Stimulated activated CD8-positive, alpha-beta memory T cell treated with anti-CD3 and anti-CD28 coated beads, Interleukin-2, amount 100 ng/mL, for 1 hour (primary cell): ENCODE measurements around the gene CYP20A1.
"Not testable (repeated sequence)": the region's sequence is repeated elsewhere in the genome, so short reads cannot be mapped to it uniquely, and the experiment has no call there.

Source experiments
- DNase-seq, 2 donors: peaks; one replicate each; pipeline ENCODE4 v3.0.0-alpha.2; 2020; ENCODE audit warnings: low read depth in 2 of 2

The CYP20A1 gene, protein sequence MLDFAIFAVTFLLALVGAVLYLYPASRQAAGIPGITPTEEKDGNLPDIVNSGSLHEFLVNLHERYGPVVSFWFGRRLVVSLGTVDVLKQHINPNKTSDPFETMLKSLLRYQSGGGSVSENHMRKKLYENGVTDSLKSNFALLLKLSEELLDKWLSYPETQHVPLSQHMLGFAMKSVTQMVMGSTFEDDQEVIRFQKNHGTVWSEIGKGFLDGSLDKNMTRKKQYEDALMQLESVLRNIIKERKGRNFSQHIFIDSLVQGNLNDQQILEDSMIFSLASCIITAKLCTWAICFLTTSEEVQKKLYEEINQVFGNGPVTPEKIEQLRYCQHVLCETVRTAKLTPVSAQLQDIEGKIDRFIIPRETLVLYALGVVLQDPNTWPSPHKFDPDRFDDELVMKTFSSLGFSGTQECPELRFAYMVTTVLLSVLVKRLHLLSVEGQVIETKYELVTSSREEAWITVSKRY

DNA sequence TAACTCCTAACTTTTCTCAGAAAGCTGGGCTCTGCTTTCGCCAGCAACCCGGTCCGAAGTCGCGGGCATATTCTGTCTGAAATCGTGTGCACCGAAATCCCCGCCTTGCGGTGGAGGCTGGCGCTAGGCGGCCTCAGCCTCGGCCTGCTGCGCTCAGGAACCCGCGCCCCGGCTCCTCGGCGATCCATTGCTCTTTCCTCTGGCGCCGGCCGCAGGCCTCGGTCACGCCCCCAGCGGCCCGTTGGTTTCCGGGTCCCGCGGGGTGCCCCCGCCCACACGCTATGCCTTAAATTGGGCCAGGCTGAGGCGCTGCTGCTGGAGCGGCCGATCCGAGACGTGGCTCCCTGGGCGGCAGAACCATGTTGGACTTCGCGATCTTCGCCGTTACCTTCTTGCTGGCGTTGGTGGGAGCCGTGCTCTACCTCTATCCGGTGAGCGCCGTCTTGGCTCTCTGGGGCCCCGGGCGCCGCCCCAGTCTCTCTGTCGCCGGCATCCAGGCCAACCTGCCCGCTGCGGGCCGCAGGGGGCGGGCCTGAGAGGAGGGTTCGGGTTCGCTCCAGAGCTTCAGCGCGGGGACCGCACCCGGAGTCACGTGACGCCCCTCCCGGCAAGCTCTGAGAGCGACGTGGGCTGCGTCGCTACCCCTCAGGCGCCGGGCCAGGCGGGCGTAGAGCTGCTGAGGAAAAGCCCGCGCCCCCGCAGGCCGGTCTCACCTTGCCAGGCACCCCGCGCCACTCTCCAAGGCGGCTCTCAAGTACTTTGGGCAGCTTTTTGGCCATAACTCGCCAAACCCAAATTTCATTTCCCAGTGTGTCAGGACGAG is at the start of gene CYP20A1:
CYP20A1 (plus strand) TSS at position 315 of the 823 bp plus-strand sequence; CDS start at position 360, 45 bp downstream.
- peak; percentile 94 to 96 for DNase-seq

DNA sequence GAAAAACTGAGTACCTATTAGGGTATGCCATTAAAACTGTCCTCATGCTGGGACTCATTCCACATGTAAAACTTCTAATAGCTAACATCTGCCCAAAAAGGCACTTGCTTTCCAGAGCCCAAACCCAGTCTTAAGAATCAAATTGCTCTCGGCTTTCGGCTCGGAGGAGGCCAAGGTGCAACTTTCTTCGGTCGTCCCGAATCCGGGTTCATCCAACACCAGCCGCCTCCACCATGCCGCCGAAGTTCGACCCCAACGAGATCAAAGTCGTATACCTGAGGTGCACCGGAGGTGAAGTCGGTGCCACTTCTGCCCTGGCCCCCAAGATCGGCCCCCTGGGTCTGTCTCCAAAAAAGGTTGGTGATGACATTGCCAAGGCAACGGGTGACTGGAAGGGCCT is 48.3 kb upstream of the CYP20A1 start:
- DNase-seq, result not testable (repeated sequence)

DNA sequence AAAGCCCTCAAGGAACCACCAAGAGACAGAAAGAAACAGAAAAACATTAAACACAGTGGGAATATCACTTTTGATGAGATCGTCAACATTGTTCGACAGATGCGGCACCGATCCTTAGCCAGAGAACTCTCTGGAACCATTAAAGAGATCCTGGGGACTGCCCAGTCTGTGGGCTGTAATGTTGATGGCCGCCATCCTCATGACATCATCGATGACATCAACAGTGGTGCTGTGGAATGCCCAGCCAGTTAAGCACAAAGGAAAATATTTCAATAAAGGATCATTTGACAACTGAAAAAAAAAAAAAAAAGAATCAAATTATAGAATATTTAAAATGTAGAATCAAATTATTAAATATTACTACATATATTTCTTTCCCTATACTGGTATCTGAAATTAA is 47.8 kb upstream of the CYP20A1 start:
- not testable (repeated sequence) for DNase-seq

DNA sequence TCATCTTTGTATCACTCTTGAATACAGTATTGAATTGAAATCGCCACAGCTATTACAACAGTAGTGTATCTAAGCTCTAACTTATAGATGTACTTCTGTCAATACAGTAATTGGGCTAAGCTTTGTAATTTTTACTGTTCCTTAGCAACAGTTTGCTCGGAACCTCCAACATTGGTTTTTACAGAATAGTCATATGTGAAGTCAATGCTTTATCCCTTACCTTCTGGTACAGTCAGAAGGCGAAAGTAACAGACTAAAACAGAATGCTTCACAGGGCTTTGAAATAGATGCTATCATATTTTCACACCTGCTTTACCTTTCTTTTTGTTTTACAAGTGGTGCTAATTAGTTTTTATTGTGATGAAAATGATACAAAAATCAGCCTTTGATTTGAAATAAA is 46.9 kb upstream of the CYP20A1 start:
- DNase-seq, result no peak

DNA sequence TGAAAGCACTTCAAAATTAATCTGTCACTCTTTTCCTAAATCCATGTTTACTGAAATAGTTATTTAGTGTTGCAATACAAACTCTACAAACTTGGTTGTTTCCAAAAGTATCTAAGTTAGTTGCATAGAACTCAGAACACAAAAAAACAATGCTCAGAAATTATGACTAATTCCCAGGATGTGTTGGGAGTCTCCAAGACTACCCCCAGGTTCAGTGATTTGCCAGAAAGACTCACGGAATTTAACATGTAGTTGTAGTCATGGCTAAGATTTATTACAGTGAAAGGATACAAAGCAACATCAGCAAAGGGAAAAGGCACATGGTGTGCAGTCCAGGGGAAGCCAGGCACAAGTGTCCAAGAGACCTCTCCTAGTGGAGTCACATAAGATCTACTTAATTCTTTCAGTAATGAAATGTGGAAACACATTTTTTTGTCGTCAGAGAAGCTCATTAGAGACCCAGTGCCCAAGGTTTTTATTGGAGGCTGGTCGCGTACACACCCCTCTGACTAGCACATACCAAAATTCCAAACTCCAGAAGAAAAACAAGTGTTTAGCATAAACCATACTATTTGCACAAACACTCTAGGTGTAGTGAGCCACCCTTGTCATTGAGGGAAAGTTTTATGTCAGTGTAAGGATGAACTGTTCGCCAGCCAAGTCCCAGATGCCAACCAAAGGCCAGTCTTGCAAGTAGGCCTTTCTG is 43.3 kb upstream of the CYP20A1 start:
- no peak for DNase-seq

DNA sequence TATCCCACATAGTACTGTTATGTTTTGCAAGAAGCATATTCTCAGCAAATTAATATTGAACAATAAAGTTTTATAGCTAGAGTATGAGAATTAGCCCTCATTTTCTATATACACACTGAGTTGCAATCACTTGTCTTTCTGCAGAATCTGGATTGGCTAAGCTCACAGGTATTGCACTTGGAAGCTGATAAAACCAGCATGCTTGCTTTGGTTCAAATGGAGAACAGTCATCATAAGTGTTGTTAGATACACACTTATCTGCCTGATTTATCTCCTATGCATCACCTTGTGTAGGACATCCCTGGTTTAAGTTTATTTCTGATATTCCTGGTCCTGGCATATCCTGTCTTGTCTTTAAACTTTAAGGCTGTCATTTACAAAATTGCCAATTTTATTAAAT is 38.0 kb upstream of the CYP20A1 start:
- no peak for DNase-seq

DNA sequence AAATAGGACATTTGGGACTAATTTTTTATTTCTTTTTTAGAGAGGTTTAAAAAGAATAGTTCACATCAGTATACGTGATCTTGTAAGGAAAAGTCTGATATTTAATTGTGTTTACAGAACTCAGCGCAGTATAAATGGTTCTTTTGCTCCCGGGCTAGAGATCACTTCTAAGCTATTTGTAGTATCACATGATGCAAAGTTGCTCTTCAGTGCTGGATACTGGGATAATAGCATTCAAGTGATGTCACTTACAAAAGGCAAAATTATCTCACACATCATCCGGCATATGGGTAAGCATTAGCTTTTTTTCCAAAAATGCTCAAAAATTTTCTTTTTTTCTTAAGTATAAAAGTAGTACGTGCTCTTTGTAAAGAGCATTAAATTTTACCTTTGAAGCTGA is 37.4 kb upstream of the CYP20A1 start:
- DNase-seq, result no peak

DNA sequence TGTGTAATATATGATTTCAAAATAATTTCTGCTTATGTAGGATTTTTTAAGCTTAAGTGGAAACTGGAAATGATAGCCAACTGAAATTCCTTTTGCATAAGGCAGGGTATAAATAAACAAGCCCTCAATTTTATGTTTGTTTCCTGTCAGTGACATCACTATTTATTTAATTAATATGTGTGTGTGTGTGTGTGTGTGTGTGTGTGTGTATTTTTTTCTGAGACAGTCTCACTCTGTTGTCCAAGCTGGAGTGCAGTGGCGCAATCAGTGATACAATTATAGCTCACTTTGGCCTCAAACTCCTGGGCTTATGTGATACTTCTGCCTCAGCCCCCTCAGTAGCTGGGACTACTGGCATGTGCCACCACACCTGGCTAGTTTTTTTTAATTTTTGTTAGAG is 29.3 kb upstream of the CYP20A1 start:
- no peak for DNase-seq

DNA sequence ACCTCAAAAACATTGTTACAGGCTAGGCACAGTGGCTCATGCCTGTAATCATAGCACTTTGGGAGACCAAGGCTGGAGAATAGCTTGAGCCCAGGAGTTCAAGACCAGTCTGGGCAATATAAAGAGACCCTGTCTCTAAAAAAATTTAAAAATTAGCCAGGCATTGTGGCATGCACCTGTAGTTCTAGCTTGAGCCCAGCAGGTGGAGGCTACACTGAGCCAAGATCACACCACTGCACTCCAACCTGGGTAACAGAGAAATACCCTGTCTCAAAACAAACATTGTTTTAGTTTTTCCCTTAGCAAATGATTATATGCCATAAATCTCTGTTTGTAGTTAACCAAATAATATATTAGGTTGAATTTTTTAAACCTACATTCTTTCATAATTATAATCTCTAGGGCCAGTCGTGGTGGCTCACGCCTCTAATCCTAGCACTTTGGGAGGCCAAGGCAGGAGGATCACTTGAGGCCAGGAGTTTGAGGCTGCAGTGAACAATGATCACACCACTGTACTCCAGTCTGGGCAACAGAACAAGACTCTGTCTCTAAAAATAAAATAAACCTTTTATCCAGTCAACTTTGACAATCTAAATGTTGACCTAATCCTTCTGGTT is 13.3 kb upstream of the CYP20A1 start:
- no peak for DNase-seq

DNA sequence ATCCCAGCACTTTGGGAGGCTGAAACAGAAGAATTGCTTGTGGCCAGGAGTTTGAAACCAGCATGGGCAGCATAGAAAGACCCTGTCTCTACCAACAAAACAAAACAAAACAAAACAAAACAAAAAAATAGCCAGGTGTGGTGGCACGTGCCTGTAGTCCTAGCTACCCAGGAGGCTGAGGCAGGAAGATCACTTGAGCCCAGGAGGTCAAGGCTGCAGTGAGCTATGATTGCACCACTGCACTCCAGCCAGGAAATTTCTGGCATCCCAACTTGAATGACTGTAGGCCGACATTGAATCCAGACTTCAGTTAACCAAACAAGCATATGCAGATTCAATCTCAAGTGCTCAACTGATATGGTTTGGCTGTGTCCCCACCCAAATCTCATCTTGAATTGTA is 9.1 kb upstream of the CYP20A1 start:
- DNase-seq, result not testable (repeated sequence)

DNA sequence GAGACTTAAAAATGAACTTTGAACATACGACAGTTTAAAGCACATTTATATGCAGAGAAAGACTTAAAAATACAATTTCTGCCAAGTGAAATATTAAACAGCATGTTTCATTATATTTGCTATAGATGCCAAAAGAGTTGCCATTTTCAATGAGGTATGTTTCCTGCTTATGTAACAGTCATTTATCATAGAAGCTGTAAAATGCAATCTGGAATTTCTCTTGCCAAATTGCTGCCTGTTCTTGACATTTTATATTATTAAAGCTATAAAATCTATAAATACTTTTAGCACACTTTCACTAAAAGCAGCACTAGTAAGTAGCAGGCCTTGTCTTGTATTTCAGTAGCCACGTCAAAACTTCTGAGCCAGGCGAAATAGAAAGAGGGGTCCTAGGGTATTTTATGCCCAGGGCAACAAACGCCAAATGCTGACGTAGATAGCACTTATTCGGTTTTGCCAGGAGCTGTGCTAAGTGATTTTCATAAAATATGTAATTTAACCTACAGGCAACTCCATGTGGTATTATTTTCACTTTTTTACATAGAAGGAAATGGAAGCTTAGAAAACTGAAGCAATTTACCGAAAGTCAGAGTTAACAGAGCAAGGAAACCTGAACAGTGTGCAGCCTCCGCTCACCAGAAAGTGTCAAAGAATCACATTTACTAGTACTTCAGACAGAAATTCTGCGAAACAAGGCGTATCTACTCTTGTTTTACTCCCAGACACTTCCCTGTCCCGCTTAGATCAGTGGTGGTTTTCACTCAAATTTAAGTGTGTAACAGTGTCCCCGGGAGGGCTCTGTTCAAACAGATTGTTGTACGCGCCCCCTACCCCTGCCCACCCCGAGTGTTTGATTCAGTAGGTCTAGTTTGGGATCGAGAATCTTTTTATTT is 1.2 kb upstream of the CYP20A1 start:
- no peak for DNase-seq

DNA sequence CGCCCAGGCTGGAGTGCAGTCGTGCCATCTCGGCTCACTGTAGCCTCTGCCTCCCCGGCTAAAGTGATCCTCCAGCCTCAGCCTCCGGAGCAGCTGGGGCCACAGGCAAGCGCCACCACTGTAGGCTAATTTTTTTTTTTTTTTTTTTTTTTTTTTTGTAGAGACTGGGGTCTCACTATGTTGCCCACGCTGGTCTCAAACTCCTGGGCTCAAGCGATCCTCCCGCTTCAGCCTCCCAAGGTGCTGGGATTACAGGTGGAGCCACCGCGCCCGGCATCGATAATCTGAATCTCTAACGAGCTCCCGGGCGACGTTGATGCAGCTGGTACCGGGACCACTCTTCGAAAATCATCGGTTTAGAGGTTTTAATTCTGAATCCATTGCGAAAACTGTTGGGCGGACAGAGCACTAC is 520 bp upstream of the CYP20A1 start:
- DNase-seq, result no peak

DNA sequence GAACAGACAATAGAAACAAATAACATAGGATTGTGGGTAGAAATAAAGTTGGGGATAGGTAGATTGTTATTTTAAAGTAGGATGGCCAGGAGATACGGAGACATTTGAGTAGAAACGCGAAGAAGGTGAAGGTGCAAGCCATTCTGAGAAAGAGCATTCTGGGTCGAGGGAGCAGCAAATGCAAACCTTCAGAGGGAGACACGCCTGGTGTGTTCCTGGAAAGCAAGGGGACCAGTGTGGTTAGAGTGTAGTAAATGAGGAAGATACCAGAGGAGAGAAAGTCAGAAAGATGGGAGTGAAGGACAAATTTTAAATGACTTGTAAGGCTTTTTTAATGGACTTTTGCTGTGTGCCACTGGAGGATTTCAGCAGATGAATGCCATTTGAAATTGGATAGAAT is 1.7 kb downstream of the CYP20A1 start:
- DNase-seq, result no peak

DNA sequence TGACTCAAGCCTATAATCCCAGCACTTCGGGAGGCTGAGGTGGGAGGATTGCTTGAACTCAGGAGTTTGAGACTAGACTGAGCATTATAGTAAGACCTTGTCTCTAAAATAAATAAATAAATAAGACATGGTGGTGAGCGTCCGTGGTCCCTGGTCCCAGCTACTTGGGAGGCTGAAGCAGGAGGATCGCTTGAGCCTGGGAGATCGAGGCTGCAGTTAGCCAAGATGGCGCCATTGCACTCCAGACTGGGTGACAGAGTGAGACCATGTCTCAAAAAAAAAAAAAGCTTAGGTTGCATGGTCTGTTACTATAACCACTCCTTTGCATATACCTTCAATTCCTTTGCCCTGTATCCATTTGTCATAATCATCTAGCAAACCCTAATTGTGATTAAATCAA is 3.7 kb downstream of the CYP20A1 start:
- no peak for DNase-seq

DNA sequence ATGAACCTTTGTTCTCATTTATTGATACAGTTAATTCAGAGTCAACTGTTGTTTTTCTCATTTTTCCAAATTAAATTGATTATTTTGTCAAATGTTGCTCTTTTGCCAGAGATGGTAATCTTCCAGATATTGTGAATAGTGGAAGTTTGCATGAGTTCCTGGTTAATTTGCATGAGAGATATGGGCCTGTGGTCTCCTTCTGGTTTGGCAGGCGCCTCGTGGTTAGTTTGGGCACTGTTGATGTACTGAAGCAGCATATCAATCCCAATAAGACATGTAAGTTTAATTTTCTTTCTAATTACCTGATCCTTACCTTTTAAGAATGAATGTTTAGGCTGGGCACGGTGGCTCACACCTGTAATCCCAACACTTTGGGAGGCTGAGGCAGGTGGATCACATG is 7.8 kb downstream of the CYP20A1 start:
- no peak for DNase-seq

DNA sequence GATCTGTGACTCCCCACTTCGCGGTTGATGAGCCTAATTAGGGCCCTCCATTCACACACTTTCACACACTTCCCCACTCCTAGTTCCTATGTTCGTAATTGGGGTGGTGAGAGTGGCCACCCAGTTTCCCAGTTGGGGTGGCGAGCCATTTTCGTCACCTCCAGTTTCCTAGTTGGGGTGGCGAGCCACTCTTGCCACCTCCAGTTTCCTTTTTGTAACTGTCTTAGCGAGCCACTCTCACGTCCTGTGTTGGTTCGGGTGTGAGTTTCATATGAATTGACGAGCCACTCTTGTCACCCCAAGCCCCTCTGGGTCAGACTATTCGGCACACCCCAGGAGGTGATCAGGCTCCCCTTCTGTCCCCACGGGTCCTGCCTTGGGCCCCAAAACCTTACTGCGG is 14.0 kb downstream of the CYP20A1 start:
- DNase-seq, result no peak

DNA sequence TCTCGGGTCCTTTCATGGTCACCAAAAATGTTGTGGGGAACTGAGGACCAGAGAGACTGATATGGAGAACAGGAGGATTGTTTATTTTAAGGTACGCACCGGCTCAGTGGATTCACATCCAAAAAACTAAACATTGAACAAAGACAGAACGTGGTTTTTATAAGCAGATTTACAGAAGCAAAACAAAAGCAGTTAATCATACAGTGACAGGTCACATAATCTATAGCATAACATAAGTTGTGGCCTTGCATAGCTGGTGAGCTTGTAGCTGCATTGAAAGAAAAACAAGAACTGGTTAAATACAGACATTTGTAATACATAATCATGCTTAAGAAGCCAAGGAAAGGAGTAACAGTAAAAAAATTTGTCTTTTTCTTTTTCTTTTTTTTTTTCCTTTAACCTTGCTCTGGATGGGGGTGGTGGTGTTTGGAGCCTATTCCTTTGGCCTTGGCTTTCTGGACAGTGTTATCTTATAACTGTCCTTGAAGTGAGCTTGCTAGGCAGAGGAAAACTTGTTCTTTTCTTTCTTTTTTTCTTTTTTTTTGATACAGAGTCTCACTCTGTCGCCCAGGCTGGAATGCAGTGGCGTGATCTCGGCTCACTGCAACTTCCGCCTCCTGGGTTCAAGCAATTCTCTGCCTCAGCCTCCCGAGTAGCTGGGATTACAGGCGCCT is 14.7 kb downstream of the CYP20A1 start:
- DNase-seq, result not testable (repeated sequence)

DNA sequence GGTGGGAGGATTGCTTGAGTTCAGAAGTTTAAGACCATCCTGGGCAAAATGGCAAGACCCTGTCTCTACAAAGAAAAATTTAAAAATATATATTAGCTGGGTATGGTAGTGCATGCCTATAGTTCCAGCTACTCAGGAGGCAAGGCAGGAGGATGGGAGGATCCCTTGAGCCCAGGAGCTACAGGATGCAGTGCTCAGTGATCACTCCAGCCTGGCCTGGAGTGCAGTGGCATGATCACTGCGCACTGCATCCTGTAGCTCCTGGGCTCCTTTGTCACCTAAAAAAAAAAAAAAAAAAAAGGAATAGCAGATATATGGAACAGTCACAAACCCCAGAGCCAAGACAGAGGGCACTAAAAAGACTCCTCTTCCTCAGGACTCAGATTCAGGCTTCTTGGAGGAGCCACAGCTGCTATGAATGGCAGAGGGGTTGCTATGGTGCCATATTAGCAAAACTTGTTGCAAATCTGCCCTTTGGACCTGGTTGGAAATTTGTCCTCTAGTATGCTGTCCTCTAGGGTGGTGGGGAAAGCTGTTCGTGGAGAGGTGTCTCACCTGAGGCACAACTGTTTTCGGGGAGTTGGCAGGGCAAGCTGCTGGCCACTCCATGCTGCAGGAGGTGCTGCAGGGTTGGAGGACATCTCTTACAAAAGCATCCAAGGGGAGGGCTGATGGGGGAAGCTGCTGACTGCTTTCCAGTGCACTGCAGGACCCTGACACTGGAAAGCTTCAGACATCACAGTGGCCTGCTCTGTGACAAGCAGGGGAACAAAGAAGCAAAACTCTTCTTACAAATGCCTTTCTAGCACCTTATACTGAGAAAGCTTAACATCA is 22.7 kb downstream of the CYP20A1 start:
- DNase-seq, result no peak

DNA sequence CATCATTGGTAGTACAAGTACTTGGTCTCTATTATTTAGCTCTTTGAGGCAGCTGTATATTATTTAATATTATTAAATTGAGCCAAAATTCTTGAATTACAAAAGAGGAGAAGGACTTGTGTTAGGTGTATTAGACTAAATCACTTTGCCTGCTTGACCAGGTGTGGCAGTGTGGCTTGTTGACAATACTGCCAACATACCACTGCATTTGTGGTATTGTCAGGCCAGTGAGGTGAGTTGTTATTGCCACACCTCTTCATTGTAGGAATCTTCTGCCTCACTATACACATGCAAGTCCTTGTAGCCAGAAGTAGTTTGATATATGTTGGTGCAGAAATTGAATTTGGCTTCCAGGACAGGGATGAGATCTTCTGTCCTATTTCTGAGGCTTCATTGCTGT is 40.5 kb downstream of the CYP20A1 start:
- no peak for DNase-seq
